Natural killer cell (primary cell): ENCODE data around the gene TMEM163. TPM values are rescaled to one million over a fixed set of nuclear protein-coding genes. Genes with fewer than 3 reads are reported as not detected.

ENCODE experiments used
- ATAC-seq, 3 donors: fragments of 150-1000 bp in 2 of 3; fragments of 200-7000 bp in 1 of 3; cut with Tn5 transposase; 1 replicate in 1 of 3; 2 replicates in 2 of 3; pipeline ENCODE4 v1.10.0; 2021; ENCODE audit warnings: mild to moderate bottlenecking in 2 of 3, moderate library complexity in 2 of 3
- DNase-seq, 2 donors: peaks; one replicate each; pipeline versions ENCODE4 v3.0.0 to v3.0.0-alpha.2; 2013 to 2021; ENCODE audit warnings: mixed read lengths in 1 of 2
- H3K27ac ChIP-seq: one replicate; pipeline ENCODE4 v1.5.1; 2013; ENCODE audit warnings: mild to moderate bottlenecking, low read length
- H3K27me3 ChIP-seq: one replicate; pipeline ENCODE4 v1.6.1; 2013; ENCODE audit warnings: low read length; ENCODE audit not compliant: control insufficient read depth, insufficient read depth
- H3K36me3 ChIP-seq: one replicate; pipeline ENCODE4 v1.6.1; 2013; ENCODE audit warnings: low read length; ENCODE audit not compliant: control insufficient read depth, insufficient read depth
- H3K4me1 ChIP-seq: one replicate; pipeline ENCODE4 v1.6.1; 2013; ENCODE audit warnings: low read length; ENCODE audit not compliant: control insufficient read depth, insufficient read depth
- H3K4me3 ChIP-seq: one replicate; pipeline ENCODE4 v1.5.1; 2013; ENCODE audit warnings: low read length
- H3K9me3 ChIP-seq: one replicate; pipeline ENCODE4 v1.6.1; 2013; ENCODE audit warnings: low read length; ENCODE audit not compliant: control insufficient read depth, insufficient read depth
- H3K27ac Mint-ChIP-seq, 2 donors: one replicate each; pipeline ENCODE4 v1.8.0; 2022; ENCODE audit warnings: mild to moderate bottlenecking in 2 of 2, mixed read lengths in 2 of 2, moderate library complexity in 1 of 2
- H3K27me3 Mint-ChIP-seq, 2 donors: one replicate each; pipeline ENCODE4 v1.8.0; 2022; ENCODE audit warnings: low read depth in 2 of 2, mixed read lengths in 2 of 2
- H3K36me3 Mint-ChIP-seq: one replicate; pipeline ENCODE4 v1.8.0; 2022; ENCODE audit warnings: mixed read lengths
- H3K4me1 Mint-ChIP-seq, 2 donors: one replicate each; pipeline ENCODE4 v1.8.0; 2022; ENCODE audit warnings: mixed read lengths in 2 of 2
- H3K4me3 Mint-ChIP-seq: one replicate; pipeline ENCODE4 v1.8.0; 2022; ENCODE audit warnings: mild to moderate bottlenecking, moderate library complexity, mixed read lengths
- H3K9me3 Mint-ChIP-seq, 2 donors: one replicate each; pipeline ENCODE4 v1.8.0; 2022; ENCODE audit warnings: mixed read lengths in 2 of 2
- WGBS: methylation state at CpG from one replicate; pipeline ENCODE4 v1.1.7; 2013; ENCODE audit warnings: missing lambda C conversion rate; ENCODE audit not compliant: insufficient coverage; 5-methylcytosine and 5-hydroxymethylcytosine counted together
- intact Hi-C: fragments of 100-400 bp; cut with micrococcal nuclease; formaldehyde crosslinking; loops from one replicate; pipeline ENCODE4 v1.14.2; 2022
- total RNA-seq, 4 donors: library from RNA; stranded (reverse); fragments of 120-200 nt in 1 of 4; gene quantifications; one replicate each; pipeline versions ENCODE4 v1.2.3 to v1.2.4, GENCODE V29; 2013 to 2022
- TF ChIP-seq, protein P1 (sequence below): fragments of 200-600 bp; IDR thresholded peaks from one replicate; pipeline ENCODE4 v1.8.0; 2022; ENCODE audit warnings: antibody characterized with exemption

The TMEM163 gene
- total RNA-seq, 3 donors from 2014 or later (not counting 1 experiment from before 2014, with no cell fraction given) = 6.8 to 11.6 (median 10.3) TPM

DNA sequence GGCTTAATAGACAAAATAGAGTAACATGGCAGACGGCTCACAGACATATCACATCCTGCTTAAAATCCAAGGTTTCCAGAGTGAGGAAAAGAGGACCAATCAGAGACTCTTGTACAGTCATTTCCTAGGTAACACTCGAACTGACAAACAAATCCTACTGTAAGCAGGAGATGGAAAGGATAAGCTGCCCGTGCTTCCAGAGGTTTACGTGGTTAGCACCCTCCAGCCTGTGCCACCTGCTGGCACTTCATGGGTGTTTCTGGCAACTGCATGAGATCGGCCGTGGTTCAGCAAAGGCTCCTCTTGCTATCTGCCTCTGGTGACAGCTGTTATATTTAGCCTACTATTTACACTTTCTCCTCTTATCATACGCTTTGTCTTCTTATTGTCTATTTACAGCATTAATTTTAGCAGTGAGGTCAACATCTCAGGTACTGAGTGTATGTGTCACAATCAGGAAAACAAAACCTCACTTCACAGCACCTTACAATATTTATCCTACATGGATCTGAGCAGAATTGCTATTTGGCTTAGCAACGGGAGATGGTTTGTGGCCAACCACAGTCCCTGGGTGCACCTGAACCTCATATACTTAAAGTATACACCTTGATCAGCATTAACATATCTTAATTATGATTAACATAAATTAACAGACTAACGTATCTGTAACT is 226.9 kb downstream of the TMEM163 start:
- Histone ChIP-seq H3K4me3 (no peak overlapping the region), H3K27ac (no peak overlapping the region), H3K4me1 (no peaks in the 10 kb centered on the region), H3K27me3 (no peaks in the 10 kb centered on the region), H3K9me3 (no peaks in the 10 kb centered on the region), H3K36me3 (no peaks in the 10 kb centered on the region)
- Mint-ChIP-seq H3K36me3 (no peaks in the 10 kb centered on the region), H3K27me3 (no peaks in the 10 kb centered on the region), H3K9me3 (no peaks in the 10 kb centered on the region), H3K27ac (no peak overlapping the region), H3K4me1 (peaks cover 0 to 14% of the 10 kb centered on the region in 2 donors), H3K4me3 (no peak overlapping the region)
- DNase-seq = peak in 1 of 2 donors; percentile 6
- ATAC-seq = no peak
- 56% methylated on average over 9 of the region's 9 CpGs for WGBS
- intact Hi-C loops = no loop called here
- TF ChIP-seq, protein P1, sequence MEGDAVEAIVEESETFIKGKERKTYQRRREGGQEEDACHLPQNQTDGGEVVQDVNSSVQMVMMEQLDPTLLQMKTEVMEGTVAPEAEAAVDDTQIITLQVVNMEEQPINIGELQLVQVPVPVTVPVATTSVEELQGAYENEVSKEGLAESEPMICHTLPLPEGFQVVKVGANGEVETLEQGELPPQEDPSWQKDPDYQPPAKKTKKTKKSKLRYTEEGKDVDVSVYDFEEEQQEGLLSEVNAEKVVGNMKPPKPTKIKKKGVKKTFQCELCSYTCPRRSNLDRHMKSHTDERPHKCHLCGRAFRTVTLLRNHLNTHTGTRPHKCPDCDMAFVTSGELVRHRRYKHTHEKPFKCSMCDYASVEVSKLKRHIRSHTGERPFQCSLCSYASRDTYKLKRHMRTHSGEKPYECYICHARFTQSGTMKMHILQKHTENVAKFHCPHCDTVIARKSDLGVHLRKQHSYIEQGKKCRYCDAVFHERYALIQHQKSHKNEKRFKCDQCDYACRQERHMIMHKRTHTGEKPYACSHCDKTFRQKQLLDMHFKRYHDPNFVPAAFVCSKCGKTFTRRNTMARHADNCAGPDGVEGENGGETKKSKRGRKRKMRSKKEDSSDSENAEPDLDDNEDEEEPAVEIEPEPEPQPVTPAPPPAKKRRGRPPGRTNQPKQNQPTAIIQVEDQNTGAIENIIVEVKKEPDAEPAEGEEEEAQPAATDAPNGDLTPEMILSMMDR = no peak

DNA sequence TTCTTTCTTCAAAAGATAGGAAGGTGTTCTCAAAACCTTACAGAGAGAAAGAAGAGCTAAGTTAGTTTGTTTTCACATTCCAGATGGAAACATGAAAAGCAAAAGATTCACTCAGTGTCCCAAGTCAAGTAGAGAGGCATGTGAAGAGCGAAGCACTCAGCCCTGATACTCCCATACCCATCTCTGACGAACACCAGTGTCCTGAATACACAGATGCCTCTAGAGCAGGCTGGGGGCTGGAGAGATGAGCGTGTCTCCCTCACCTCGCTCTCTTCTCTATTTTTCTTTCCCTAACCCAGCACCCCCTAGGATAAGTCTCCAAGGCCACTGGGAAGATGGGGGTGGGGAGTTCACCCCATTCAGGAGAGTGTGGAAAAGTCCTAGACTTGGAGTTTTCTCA is 227.8 kb downstream of the TMEM163 start:
- H3K4me3 ChIP-seq = no peak overlapping the region
- no peaks in the 10 kb centered on the region for H3K9me3 Mint-ChIP-seq
- 94% methylated on average over 2 of the region's 4 CpGs for WGBS
- H3K36me3 Mint-ChIP-seq = no peaks in the 10 kb centered on the region
- H3K9me3 ChIP-seq = no peaks in the 10 kb centered on the region
- no peaks in the 10 kb centered on the region for H3K36me3 ChIP-seq
- TF ChIP-seq, protein P1 = no peak
- ATAC-seq = no peak
- H3K27me3 ChIP-seq = no peaks in the 10 kb centered on the region
- H3K4me1 ChIP-seq = no peaks in the 10 kb centered on the region
- H3K4me1 Mint-ChIP-seq = peaks cover 0 to 14% of the 10 kb centered on the region in 2 donors
- no peaks in the 10 kb centered on the region for H3K27me3 Mint-ChIP-seq
- no peak overlapping the region for H3K4me3 Mint-ChIP-seq
- no peak for DNase-seq
- no peak overlapping the region for H3K27ac ChIP-seq
- no peak overlapping the region for H3K27ac Mint-ChIP-seq
- intact Hi-C loops = no loop called here

DNA sequence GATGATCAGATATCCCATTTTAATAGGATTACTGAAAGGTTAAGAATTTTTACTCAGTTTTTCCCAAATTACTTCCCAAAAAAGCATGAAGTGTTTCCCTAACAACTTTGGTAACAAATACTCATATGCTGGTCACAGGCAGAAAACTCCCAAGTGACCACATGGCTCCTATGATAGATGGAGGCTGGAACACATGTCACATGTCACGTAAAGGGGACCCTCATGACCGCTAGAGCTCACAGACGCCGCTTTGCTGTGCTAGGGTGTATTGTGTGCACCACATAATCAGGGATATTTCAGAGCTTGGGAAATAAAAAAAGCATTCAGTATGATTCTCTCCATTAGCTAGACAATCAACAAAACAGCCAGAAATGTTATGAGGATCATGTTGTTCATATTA is 228.2 kb downstream of the TMEM163 start:
- DNase-seq (no peak), ATAC-seq (no peak)
- H3K36me3 ChIP-seq = no peaks in the 10 kb centered on the region
- H3K4me1 ChIP-seq = no peaks in the 10 kb centered on the region
- H3K27ac Mint-ChIP-seq = peak overlapping the region in 1 of 2 donors; percentile 10
- H3K9me3 Mint-ChIP-seq = no peaks in the 10 kb centered on the region
- no peaks in the 10 kb centered on the region for H3K36me3 Mint-ChIP-seq
- no peak overlapping the region for H3K4me3 Mint-ChIP-seq
- no peaks in the 10 kb centered on the region for H3K27me3 Mint-ChIP-seq
- TF ChIP-seq, protein P1 = no peak
- H3K27me3 ChIP-seq = no peaks in the 10 kb centered on the region
- 95% methylated on average over 4 of the region's 4 CpGs for WGBS
- H3K9me3 ChIP-seq = no peaks in the 10 kb centered on the region
- H3K27ac ChIP-seq = no peak overlapping the region
- no peak overlapping the region for H3K4me3 ChIP-seq
- H3K4me1 Mint-ChIP-seq = peaks cover 0 to 14% of the 10 kb centered on the region in 2 donors
- intact Hi-C loops = no loop called here
